Gastroesophageal sphincter (tissue), 3 donors: ENCODE data around the gene ICOSLG.

Experiments
- POLR2AphosphoS5 ChIP-seq: sonication (generic); formaldehyde crosslinking; IDR thresholded peaks from one replicate; pipeline ENCODE4 v1.6.1; 2017; ENCODE audit warnings: antibody characterized with exemption
- TF ChIP-seq, protein P1 (sequence below), 4 experiments: fragments of 200-600 bp in 2 of 4; fragments of 450-650 bp in 2 of 4; sonication (generic) in 1 of 4; IDR thresholded peaks; one replicate each; pipeline ENCODE4 v1.5.1; 2017 to 2019; ENCODE audit warnings: antibody characterized with exemption in 4 of 4, mild to moderate bottlenecking in 2 of 4, moderate library complexity in 2 of 4

DNA sequence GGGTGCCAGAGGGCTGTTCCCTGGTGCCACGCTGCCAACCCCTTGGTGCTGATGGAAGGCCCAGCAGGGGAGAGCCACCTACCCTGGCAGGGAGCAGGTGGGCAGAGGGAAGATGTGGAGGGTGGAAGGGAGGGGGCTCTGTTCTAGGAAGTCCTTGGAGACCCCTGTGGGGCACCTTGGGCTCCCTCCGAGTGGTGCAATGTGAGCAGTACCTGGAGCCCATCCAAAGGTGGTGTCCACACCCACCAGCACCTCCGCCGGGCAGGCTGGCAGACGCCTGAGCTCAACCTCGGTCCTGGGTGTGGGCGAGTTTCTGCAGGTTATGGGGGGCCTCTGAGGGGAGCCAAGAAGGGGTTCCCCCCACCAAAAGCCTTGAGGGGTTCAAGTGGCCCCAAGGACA, 32.3 kb upstream of the ICOSLG start:
- TF ChIP-seq, protein P1, sequence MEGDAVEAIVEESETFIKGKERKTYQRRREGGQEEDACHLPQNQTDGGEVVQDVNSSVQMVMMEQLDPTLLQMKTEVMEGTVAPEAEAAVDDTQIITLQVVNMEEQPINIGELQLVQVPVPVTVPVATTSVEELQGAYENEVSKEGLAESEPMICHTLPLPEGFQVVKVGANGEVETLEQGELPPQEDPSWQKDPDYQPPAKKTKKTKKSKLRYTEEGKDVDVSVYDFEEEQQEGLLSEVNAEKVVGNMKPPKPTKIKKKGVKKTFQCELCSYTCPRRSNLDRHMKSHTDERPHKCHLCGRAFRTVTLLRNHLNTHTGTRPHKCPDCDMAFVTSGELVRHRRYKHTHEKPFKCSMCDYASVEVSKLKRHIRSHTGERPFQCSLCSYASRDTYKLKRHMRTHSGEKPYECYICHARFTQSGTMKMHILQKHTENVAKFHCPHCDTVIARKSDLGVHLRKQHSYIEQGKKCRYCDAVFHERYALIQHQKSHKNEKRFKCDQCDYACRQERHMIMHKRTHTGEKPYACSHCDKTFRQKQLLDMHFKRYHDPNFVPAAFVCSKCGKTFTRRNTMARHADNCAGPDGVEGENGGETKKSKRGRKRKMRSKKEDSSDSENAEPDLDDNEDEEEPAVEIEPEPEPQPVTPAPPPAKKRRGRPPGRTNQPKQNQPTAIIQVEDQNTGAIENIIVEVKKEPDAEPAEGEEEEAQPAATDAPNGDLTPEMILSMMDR (IDR thresholded peaks at IDR 0.05) = no peak
- no peak for TF ChIP-seq POLR2AphosphoS5
